GM12878 (cell line): ENCODE results near the gene BSCL2. TPM values are rescaled to one million over a fixed set of nuclear protein-coding genes. Genes with fewer than 3 reads are reported as not detected.

Experiments used
- ATAC-seq: fragments of 200-7000 bp; cut with Tn5 transposase; 3 replicates; pipeline ENCODE4 v1.9.1; 2020; ENCODE audit warnings: mild to moderate bottlenecking, moderate library complexity
- BruUV-seq: library from RNA; stranded (reverse); fragments of 400-500 nt; replicated peaks from 2 replicates; lab custom pipeline; 2021; lab: Mats Ljungman, UMichigan
- CTCF ChIA-PET: fragments of 300-600 bp; sonication (Branson Sonifier 250); formaldehyde crosslinking; extraction: SDS; loops from one replicate; lab custom pipeline; 2021; ENCODE audit warnings: inconsistent platforms; lab: Yijun Ruan, JAX
- POLR2A ChIA-PET: fragments of 350-600 bp; formaldehyde crosslinking; extraction: SDS; loops from one replicate; lab custom pipeline; 2021; ENCODE audit warnings: inconsistent platforms; lab: Charles Lee
- RAD21 ChIA-PET: fragments of 300-600 bp; sonication (Branson Sonifier 250); formaldehyde crosslinking; loops from one replicate; lab custom pipeline; 2023; ENCODE audit warnings: antibody characterized with exemption; ENCODE audit not compliant: unreplicated experiment; lab: Charles Lee
- SMC1A ChIA-PET: fragments of 300-600 bp; sonication (Branson Sonifier 250); formaldehyde crosslinking; loops from one replicate; lab custom pipeline; 2023; ENCODE audit not compliant: unreplicated experiment, uncharacterized antibody; lab: Charles Lee
- DNase-seq: peaks from one replicate; pipeline ENCODE4 v3.0.0-alpha.2; 2011; ENCODE audit warnings: low read depth, low spot score
- FAIRE-seq: peaks from 3 replicates; lab custom pipeline; 2011; peaks lifted over from hg19 to GRCh38; lab: Jason Lieb, UNC
- H2AFZ ChIP-seq: 2 replicates; pipeline ENCODE4 v1.6.0; 2011; ENCODE audit warnings: low read depth, low read length, control low read depth; ENCODE audit not compliant: control insufficient read depth
- H3K27ac ChIP-seq: 2 replicates; pipeline ENCODE4 v1.5.1; 2011; ENCODE audit warnings: control low read depth; ENCODE audit not compliant: control insufficient read depth, insufficient read depth
- H3K27me3 ChIP-seq, 2 experiments: replicated peaks in 1 of 2; 2 replicates each; pipeline versions ENCODE4 v1.6.0 to v1.6.1; 2011; ENCODE audit warnings: low read length in 1 of 2; ENCODE audit not compliant: control insufficient read depth in 2 of 2, insufficient read depth in 2 of 2
- H3K36me3 ChIP-seq, 2 experiments: 2 replicates each; pipeline ENCODE4 v1.5.1; 2011; ENCODE audit warnings: low read length in 1 of 2; ENCODE audit not compliant: control insufficient read depth in 2 of 2, insufficient read depth in 2 of 2
- H3K4me1 ChIP-seq: 2 replicates; pipeline ENCODE4 v1.6.1; 2011; ENCODE audit warnings: mild to moderate bottlenecking, low read length, moderate library complexity, mixed read lengths; ENCODE audit not compliant: control insufficient read depth, insufficient read depth
- H3K4me2 ChIP-seq: 2 replicates; pipeline ENCODE4 v1.6.0; 2011; ENCODE audit warnings: control low read depth; ENCODE audit not compliant: control insufficient read depth, insufficient read depth
- H3K4me3 ChIP-seq: fragments of 200-600 bp; sonication (generic); 2 replicates; pipeline ENCODE4 v1.5.1; 2016
- H3K79me2 ChIP-seq: 2 replicates; pipeline ENCODE4 v1.6.0; 2011; ENCODE audit warnings: low read length; ENCODE audit not compliant: control insufficient read depth, insufficient read depth
- H3K9ac ChIP-seq: 2 replicates; pipeline ENCODE4 v1.8.0; 2011; ENCODE audit warnings: low read length, control low read depth, mixed read lengths; ENCODE audit not compliant: control insufficient read depth, insufficient read depth
- H3K9me3 ChIP-seq: replicated peaks from 3 replicates; pipeline ENCODE4 v1.5.1; 2011; ENCODE audit warnings: mild to moderate bottlenecking, low read length; ENCODE audit not compliant: control insufficient read depth, insufficient read depth
- H4K20me1 ChIP-seq: 2 replicates; pipeline ENCODE4 v1.6.0; 2011; ENCODE audit not compliant: control insufficient read depth, insufficient read depth
- CREM ChIP-seq: IDR thresholded peaks from 2 replicates; pipeline ENCODE4 v1.6.1; 2014; ENCODE audit warnings: antibody characterized with exemption, low read depth
- E2F4 ChIP-seq: IDR thresholded peaks from 2 replicates; pipeline ENCODE4 v1.6.1; 2012; ENCODE audit warnings: low read depth, low read length, improper control_type of control experiment
- MYB ChIP-seq: fragments of 150-350 bp; IDR thresholded peaks from 2 replicates; pipeline ENCODE4 v1.6.1; 2014; ENCODE audit warnings: mild to moderate bottlenecking, low read depth, low read length, borderline replicate concordance
- SREBF1 ChIP-seq: IDR thresholded peaks from 2 replicates; pipeline ENCODE4 v1.6.1; 2012; ENCODE audit warnings: mild to moderate bottlenecking, low read length
- SRF ChIP-seq, 2 experiments: IDR thresholded peaks; 2 replicates each; pipeline ENCODE4 v1.6.1; 2011; ENCODE audit warnings: low read depth in 2 of 2, low read length in 2 of 2, mild to moderate bottlenecking in 1 of 2, moderate library complexity in 1 of 2
- WGBS: methylation state at CpG from one replicate; pipeline ENCODE4 v1.1.6; 2016; ENCODE audit warnings: low lambda C conversion rate; ENCODE audit not compliant: insufficient replicate concordance, insufficient coverage; ENCODE audit errors: missing lambda C conversion rate; 5-methylcytosine and 5-hydroxymethylcytosine counted together
- in situ Hi-C: fragments of 300-500 bp; cut with MboI; formaldehyde crosslinking; loops from 9 replicates; pipeline ENCODE4 v1.14.3; 2018; ENCODE audit warnings: mixed read lengths
- intact Hi-C: fragments of 100-400 bp; cut with micrococcal nuclease; formaldehyde crosslinking; loops from one replicate; pipeline ENCODE4 v1.14.2; 2022; ENCODE audit not compliant: unreplicated experiment
- polyA plus RNA-seq, 11 experiments: library from polyadenylated mRNA; depleted of rRNA in 4 of 11; unstranded in 6 of 11; stranded (reverse) in 5 of 11; fragments of >200 nt; fragmentation: Nextera tagmentation in 4 of 11; fragmentation: Illumina TruSeq in 1 of 11; extraction: Ambion mirVana in 4 of 11; extraction: Trizol in 1 of 11; gene quantifications; 1 replicate in 1 of 11; 2 replicates in 10 of 11; pipeline versions ENCODE4 v1.2.1 to v1.2.3, GENCODE V29; 2011 to 2016; ENCODE audit warnings: inconsistent platforms in 2 of 11, missing spikeins in 2 of 11, low read depth in 1 of 11
- total RNA-seq, 4 experiments: library from RNA; depleted of rRNA in 3 of 4; stranded (reverse); fragments of >200 nt in 3 of 4; fragmentation: Illumina TruSeq in 1 of 4; extraction: Trizol in 1 of 4; gene quantifications; 2 replicates each; pipeline versions ENCODE4 v1.2.1 to v1.2.3, GENCODE V29; 2013 to 2021

The BSCL2 gene
- total and polyA plus RNA-seq, 10 of the 15 experiments (the other 5 are each of a cell fraction or from before 2014, with no cell fraction given), result 12.3 to 57.9 (median 21.8) TPM

DNA sequence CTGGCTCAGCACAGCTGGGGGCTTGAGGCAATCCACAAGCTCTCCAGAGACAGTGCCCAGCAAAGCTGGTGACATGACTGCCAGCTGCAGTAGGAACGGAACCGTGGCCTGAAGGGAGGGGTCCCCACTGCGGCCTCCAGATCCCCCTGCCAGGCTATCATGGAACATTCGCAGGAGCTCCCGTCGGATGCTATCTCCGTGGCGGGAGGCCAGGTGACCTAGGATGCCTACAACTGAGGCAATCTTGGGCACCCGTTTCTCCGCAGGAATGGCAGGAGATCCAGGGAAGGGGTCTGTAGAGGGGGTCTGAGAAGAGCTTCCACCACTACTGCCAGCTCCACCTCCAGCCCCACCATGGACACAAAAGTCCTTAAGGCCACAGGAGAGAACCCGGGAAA, 58.3 kb downstream of the BSCL2 start:
- intact Hi-C loops (no loop called here), in situ Hi-C loops (no loop called here)
- WGBS, result over 99% methylated on average over 11 of the region's 11 CpGs
- ATAC-seq (no peak), DNase-seq (no peak), FAIRE-seq (no peak)
- ChIA-PET RAD21 (no interaction called here), CTCF (interaction anchor here (1.0 to 1.7 kb wide), 2 partner anchors 38 to 45 kb away, joined by 4 to 5 read pairs; no protein-coding TSS in a partner anchor), SMC1A (interaction anchor here (1.4 kb wide), 1 partner anchor 50 kb away, joined by 4 read pairs; no protein-coding TSS in a partner anchor), POLR2A (interaction anchor here (0.5 to 14.6 kb wide), 6 partner anchors 21 to 224 kb away, joined by 3 to 295 read pairs (median 5); partner anchors contain the start of genes B3GAT3, C11orf98, CSKMT and LBHD1)
- Histone ChIP-seq H2AFZ (no peak overlapping the region), H3K9me3 (no peaks in the 10 kb centered on the region), H3K27ac (no peak overlapping the region), H3K4me1 (peaks cover 4% of the 10 kb centered on the region), H3K4me3 (no peak overlapping the region), H4K20me1 (no peaks in the 10 kb centered on the region; the same call in 1 of the 2 replicates), H3K4me2 (no peak overlapping the region), H3K27me3 (no peaks in the 10 kb centered on the region), H3K79me2 (peaks cover 47% of the 10 kb centered on the region), H3K9ac (no peak overlapping the region), H3K36me3 (peaks cover 5 to 13% of the 10 kb centered on the region in 2 experiments; a peak in 3 of 4 replicates)
- TF ChIP-seq MYB (no peak), SRF (IDR thresholded peaks at IDR 0.05; ENCODE audit: low read depth in 2 of 2, low read length in 2 of 2) (no peak), SREBF1 (no peak), CREM (no peak), E2F4 (no peak)
- no TSS peak for BruUV-seq
